ENCODE results near the gene CFAP157. TPM values are rescaled to one million over a fixed set of nuclear protein-coding genes. Genes with fewer than 3 reads are reported as not detected.

Gene CFAP157
- total RNA-seq, 2 donors from 2014 or later = not detected

DNA sequence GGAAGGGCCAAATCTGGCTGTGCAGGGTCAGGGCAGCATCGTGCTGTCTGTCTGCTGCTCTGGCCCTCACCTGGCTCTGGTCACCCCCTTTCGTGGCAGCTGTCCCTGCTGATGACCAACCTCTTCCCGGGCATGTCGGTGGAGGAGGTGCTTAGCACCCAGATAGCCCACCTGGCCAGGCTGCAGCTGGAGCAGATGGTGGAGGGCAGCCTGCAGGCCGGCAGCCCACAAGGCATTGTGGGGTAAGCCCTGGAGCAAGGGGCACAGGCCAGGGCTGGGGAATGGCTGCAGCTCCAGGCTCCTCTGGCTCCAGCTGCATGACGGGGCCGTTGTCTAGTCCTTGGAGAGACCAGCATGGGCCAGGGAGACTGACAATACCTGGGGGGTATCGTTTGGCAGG lies 20.1 kb downstream of the CFAP157 start:
- no peak overlapping the region for H3K4me3 Mint-ChIP-seq
- ATAC-seq (replicated peaks in 1 of 2) = no peak
- no peak for DNase-seq
- H3K36me3 Mint-ChIP-seq (ENCODE audit: insufficient read depth in 2 of 2) = no peaks in the 10 kb centered on the region
- H3K4me1 Mint-ChIP-seq (ENCODE audit: low read depth) = no peaks in the 10 kb centered on the region
- no peak overlapping the region for H3K27ac Mint-ChIP-seq
- no peaks in the 10 kb centered on the region for H3K9me3 Mint-ChIP-seq
- H3K27me3 Mint-ChIP-seq (ENCODE audit: low read depth) = no peaks in the 10 kb centered on the region

DNA sequence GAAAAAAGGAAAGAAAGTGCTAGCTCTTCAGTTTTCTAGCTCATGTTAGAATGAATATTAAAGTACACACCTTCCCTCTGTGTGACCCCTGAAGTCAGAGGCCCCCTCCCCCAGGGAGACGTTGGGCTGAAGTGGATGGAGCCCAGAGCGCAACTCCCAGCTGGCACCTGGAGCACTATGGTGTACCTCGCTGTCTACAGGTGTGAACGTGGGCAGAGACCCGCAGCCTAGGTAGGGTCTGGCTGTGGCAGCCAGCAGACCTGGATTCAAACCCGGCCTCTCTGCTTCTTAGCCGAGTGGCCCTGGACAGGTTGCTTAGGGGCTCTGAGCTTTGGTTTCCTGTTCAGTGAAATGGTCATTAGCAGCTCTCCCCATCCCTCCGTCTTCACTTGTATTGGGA lies 22.0 kb downstream of the CFAP157 start:
- H3K27ac Mint-ChIP-seq = no peak overlapping the region
- ATAC-seq (replicated peaks in 1 of 2) (no peak), DNase-seq (no peak)
- peaks cover 3% of the 10 kb centered on the region for H3K4me1 Mint-ChIP-seq (ENCODE audit: low read depth)
- no peaks in the 10 kb centered on the region for H3K27me3 Mint-ChIP-seq (ENCODE audit: low read depth)
- H3K4me3 Mint-ChIP-seq = no peak overlapping the region
- no peaks in the 10 kb centered on the region for H3K9me3 Mint-ChIP-seq
- no peaks in the 10 kb centered on the region for H3K36me3 Mint-ChIP-seq (ENCODE audit: insufficient read depth in 2 of 2)

DNA sequence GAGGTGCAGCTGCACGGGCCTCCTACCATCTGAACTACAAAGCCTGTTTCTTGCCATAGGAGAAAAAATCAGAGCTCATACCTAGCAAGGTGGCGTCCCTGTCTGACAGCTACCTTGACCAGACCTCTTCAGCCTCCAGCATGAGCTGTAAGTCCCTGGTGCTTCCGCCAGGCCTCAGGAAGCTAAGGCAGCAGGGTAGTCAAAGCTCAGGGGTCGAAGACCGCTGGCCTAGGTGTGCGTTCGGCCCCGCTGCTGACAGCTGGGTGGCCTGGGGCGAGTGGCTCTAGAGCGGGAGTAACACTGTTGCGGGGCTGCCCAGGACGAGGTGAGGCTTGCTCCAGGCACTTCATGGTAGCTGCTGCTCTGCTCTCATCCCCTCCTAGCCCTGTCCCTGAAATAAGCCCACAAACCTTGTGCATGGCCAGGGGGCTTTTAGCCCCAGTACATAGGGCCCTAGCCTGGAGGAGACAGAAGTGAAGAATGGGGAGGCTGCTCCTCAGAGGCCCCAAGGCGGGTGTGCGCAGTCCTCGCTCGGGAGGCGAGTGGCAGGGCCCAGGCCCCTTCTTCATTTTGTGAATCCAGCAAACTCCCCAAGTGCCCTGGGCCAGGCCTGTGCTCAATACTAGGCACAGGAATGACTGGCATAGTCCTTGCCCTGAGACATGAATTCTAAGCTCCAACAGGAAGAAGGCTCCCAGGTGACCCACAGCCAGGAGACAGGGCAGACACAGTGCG lies 22.9 kb downstream of the CFAP157 start:
- H3K27ac Mint-ChIP-seq = no peak overlapping the region
- peaks cover 10% of the 10 kb centered on the region for H3K4me1 Mint-ChIP-seq (ENCODE audit: low read depth)
- no peaks in the 10 kb centered on the region for H3K27me3 Mint-ChIP-seq (ENCODE audit: low read depth)
- no peak for ATAC-seq (replicated peaks in 1 of 2)
- H3K9me3 Mint-ChIP-seq = no peaks in the 10 kb centered on the region
- no peak for DNase-seq
- H3K4me3 Mint-ChIP-seq = no peak overlapping the region
- H3K36me3 Mint-ChIP-seq (ENCODE audit: insufficient read depth in 2 of 2) = no peaks in the 10 kb centered on the region

DNA sequence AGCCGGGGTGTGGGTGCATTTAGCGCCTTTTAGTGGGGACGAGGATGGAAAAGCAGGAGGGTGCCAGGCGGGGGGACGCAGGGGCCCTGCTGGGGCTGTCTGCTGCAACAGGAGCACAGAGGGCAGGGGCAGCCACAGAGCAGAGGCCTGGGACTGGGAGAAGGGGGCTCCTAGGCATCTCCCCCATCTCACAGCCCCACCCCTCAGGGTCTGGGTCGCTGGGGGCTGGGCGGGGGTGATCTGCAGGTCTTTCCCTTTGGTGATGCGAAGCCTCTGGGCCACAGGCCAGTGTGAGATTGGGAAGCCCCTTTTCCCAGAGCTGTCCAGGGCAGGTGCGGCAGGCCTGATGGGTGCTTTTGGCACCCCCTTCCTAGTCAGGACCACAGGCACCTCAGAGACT lies 23.5 kb downstream of the CFAP157 start:
- Mint-ChIP-seq H3K4me3 (no peak overlapping the region), H3K9me3 (no peaks in the 10 kb centered on the region), H3K4me1 (ENCODE audit: low read depth) (peaks cover 10% of the 10 kb centered on the region), H3K27me3 (ENCODE audit: low read depth) (no peaks in the 10 kb centered on the region), H3K27ac (no peak overlapping the region), H3K36me3 (ENCODE audit: insufficient read depth in 2 of 2) (no peaks in the 10 kb centered on the region)
- DNase-seq (no peak), ATAC-seq (replicated peaks in 1 of 2) (no peak)

DNA sequence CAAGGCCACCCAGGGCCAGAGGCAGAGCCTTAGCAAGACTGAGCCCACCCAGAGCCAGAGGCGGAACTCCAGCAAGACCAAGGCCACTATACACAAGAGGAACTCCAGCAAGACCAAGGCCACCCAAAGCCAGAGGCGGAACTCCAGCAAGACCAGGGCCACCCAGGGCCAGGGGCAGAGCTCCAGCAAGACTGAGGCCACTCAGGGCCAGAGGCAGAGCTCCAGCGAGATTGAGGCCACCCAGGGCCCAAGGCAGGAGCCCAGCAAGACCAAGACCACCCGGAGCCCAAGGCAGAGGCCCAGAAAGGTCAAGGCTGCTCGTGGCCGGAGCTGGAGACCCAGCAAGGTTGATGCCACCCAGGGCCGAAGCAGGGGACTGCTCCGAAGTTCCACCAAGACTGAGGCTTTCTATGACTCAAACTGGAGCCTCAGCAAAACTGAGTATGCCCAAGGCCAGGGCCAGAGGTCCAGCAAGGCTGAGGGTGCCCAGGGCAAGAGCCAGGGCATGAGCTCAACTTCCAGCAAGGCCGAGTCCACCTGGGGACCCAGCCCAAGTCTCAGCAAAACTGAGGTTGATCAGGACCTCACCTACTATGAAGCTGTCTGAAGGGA lies 24.1 kb downstream of the CFAP157 start:
- no peak overlapping the region for H3K4me3 Mint-ChIP-seq
- DNase-seq = no peak
- no peaks in the 10 kb centered on the region for H3K27me3 Mint-ChIP-seq (ENCODE audit: low read depth)
- H3K9me3 Mint-ChIP-seq = no peaks in the 10 kb centered on the region
- no peak overlapping the region for H3K27ac Mint-ChIP-seq
- H3K36me3 Mint-ChIP-seq (ENCODE audit: insufficient read depth in 2 of 2) = no peaks in the 10 kb centered on the region
- H3K4me1 Mint-ChIP-seq (ENCODE audit: low read depth) = peaks cover 10% of the 10 kb centered on the region
- ATAC-seq (replicated peaks in 1 of 2) = no peak

DNA sequence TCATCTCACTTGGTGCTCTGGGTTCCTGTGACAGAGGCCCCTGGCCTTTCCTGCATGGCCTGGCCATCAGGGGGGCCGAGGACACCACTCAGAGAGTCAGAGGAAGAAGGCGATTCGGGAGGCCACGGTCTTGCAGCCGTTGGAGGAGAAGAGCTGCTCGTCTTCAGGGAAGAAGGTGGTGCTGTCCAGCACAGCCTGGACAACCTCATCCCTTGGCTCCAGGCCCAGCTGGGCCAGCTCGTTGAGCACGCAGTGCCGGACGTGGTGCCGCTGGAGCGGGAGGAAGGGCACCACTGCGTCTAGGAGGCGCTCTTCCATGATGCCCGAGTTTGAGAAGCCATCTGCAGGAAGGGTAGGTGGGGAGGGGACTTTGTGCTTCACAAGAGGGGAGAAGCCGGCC lies 25.1 kb downstream of the CFAP157 start:
- no peak for ATAC-seq (replicated peaks in 1 of 2)
- peaks cover 10% of the 10 kb centered on the region for H3K4me1 Mint-ChIP-seq (ENCODE audit: low read depth)
- H3K36me3 Mint-ChIP-seq (ENCODE audit: insufficient read depth in 2 of 2) = no peaks in the 10 kb centered on the region
- DNase-seq = no peak
- no peak overlapping the region for H3K27ac Mint-ChIP-seq
- no peak overlapping the region for H3K4me3 Mint-ChIP-seq
- H3K27me3 Mint-ChIP-seq (ENCODE audit: low read depth) = no peaks in the 10 kb centered on the region
- H3K9me3 Mint-ChIP-seq = no peaks in the 10 kb centered on the region

DNA sequence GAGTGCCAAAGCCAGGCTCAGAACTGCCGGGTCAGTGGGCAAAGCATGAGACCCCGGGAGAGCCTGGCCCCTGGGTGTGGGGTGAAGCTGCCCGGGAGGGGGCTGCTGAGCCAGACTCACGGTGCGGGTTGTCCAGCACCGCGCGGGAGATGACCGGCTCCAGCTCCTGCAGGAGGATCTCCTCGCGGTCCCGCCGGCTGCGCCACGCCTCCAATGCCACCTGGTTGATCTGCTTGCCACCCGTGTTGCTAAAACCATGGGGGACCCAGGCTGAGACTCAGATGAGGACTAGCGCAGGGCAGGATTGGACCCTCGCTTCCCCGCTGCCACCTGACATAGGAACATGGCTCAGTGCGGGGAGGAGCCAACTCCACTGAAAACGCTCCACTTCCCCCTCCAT lies 25.7 kb downstream of the CFAP157 start:
- Mint-ChIP-seq H3K9me3 (no peaks in the 10 kb centered on the region), H3K36me3 (ENCODE audit: insufficient read depth in 2 of 2) (no peaks in the 10 kb centered on the region), H3K4me3 (no peak overlapping the region), H3K4me1 (ENCODE audit: low read depth) (peaks cover 10% of the 10 kb centered on the region), H3K27ac (peak overlapping the region; percentile 78), H3K27me3 (ENCODE audit: low read depth) (no peaks in the 10 kb centered on the region)
- DNase-seq = no peak
- ATAC-seq (replicated peaks in 1 of 2) = no peak

DNA sequence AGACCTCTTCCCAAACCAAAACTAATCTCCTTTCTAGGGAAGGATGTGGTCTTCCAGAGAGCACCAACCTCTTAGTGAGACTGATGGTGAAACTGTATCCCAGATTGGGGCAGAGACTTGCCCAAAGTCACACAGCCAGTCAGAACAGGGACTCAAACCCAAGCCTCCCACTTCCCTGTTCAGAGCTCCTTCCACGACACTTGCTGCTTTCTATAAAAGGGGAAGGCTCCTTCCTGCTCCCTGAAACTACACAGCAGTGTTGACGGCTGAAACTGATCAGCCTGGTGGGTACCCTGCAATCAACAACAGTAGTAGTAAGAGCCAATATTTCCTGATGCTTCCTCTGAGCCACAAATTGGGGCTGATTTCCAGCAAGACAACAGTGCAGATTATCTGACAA lies 26.8 kb downstream of the CFAP157 start:
- H3K9me3 Mint-ChIP-seq = no peaks in the 10 kb centered on the region
- peaks cover 0 to 3% of the 10 kb centered on the region in 2 donors for H3K36me3 Mint-ChIP-seq (ENCODE audit: insufficient read depth in 2 of 2)
- H3K27me3 Mint-ChIP-seq (ENCODE audit: low read depth) = no peaks in the 10 kb centered on the region
- ATAC-seq (replicated peaks in 1 of 2) = no peak
- peak overlapping the region; percentile 83 for H3K27ac Mint-ChIP-seq
- peaks cover 10% of the 10 kb centered on the region for H3K4me1 Mint-ChIP-seq (ENCODE audit: low read depth)
- H3K4me3 Mint-ChIP-seq = peak overlapping the region; percentile 80 to 87
- no peak for DNase-seq

DNA sequence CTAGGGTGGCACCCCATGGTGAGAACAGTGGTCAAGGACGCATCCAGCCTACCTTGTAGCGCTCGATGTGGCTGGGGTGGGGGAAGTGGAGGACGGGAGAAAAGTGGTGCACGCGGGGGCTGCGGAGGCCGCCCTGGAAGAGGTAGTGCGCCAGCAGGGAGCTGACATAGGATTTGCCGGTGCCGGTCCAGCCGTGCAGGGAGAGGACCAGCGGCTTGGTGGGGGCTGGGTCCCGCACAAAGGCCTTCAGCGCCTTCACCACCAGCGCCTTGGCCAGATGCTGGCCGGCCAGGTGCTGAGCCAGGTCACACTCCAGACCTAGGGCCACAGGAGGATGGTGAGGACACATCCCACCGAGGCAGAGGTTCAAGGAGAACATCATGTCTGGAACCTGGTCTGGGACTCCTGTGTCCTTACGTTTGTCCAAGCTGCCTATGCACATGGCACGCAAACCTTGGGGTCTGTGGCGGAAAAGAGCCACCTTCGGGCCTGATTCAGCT lies 27.5 kb downstream of the CFAP157 start:
- Mint-ChIP-seq H3K4me3 (peak overlapping the region; percentile 80 to 87), H3K27me3 (ENCODE audit: low read depth) (no peaks in the 10 kb centered on the region), H3K4me1 (ENCODE audit: low read depth) (peaks cover 10% of the 10 kb centered on the region), H3K36me3 (ENCODE audit: insufficient read depth in 2 of 2) (peaks cover 0 to 6% of the 10 kb centered on the region in 2 donors), H3K9me3 (no peaks in the 10 kb centered on the region), H3K27ac (no peak overlapping the region)
- DNase-seq = no peak
- ATAC-seq (replicated peaks in 1 of 2) = no peak

DNA sequence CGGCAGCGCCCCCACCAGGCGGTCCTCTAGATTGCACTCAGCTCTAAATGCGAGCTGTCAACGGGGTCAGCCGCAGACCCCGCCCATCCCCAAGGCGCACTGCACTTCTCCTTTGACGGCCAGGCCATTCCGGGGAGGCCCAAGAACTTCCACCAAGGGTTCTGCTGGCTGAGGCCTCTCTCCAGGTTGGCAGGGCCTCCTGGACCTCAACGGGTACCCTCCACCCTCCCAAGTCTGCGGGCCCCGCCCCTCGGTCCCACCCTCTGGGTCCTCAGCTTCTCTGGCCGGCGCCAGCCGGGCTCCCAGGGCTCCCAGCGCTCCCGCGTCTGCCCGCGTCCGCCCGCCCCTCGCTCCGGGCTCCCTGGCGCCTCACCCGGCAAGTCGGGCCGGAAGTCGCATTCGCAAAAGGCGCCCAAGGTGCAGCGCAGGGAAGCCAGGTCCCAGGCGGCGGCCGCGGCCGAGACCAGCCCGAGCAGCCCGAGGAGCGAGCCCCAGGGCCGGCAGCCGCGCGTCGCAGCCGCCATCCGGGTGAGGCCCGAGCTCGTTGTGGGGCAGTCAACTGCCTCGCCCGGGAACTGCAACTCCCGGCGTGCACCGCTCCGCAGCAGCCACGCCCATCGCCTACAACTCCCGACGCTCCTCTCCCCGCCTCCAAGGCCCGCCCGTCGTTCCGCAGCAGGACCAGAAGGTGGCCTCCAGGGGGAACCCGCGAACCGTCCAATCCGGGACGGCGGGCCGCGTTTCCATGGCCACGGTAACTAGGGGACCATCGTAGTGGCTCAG lies 28.1 kb downstream of the CFAP157 start, which contains the start of gene TOR2A:
TOR2A (minus strand) TSS at position 548 of the 783 bp plus-strand sequence; CDS start at position 524, 24 bp downstream.
- ATAC-seq (replicated peaks in 1 of 2) (peak; percentile 91 to 92), DNase-seq (peak; percentile 98 to 99)
- H3K4me1 Mint-ChIP-seq (ENCODE audit: low read depth) = peaks cover 10% of the 10 kb centered on the region
- peak within 1 kb of the TSS; percentile 80 to 87 for H3K4me3 Mint-ChIP-seq
- no peaks in the 10 kb centered on the region for H3K27me3 Mint-ChIP-seq (ENCODE audit: low read depth)
- peak within 1 kb of the TSS; percentile 80 for H3K27ac Mint-ChIP-seq
- H3K36me3 Mint-ChIP-seq (ENCODE audit: insufficient read depth in 2 of 2) = peaks cover 0 to 7% of the 10 kb centered on the region in 2 donors
- H3K9me3 Mint-ChIP-seq = no peaks in the 10 kb centered on the region

DNA sequence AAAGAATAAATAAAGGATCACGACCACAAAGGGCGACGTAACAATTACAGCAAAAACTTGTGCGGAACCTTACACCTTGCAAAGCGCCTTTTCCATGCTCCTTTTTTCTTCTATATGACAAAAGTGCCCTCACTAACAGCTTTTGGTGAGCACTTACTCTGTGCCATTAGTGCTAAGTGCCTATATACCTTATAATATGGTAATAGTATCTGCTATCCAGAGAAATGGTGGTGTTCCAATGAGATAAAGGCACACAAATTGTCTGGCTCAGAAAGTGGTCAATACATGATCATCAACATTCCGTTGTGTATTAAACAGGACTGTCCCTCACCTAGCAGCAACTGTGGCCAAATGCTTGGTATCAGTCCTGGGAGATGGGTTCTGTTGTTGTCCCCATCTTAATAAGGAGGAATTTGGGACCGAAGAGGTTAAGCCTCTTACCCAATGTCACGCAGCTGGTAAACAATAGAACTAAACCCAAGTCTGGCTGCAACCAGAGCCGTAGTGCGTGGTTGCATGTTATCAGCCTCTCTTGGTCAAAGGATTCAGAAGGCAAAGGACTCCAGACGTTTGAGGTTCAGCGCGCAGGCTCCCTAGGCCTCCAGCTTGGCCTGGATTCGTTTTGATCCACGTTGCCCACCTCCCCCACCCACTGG lies 28.9 kb downstream of the CFAP157 start:
- Mint-ChIP-seq H3K9me3 (no peaks in the 10 kb centered on the region), H3K27ac (peak overlapping the region; percentile 80), H3K27me3 (ENCODE audit: low read depth) (no peaks in the 10 kb centered on the region), H3K4me1 (ENCODE audit: low read depth) (peaks cover 10% of the 10 kb centered on the region), H3K4me3 (peak overlapping the region; percentile 80 to 87), H3K36me3 (ENCODE audit: insufficient read depth in 2 of 2) (peaks cover 0 to 7% of the 10 kb centered on the region in 2 donors)
- ATAC-seq (replicated peaks in 1 of 2) = no peak
- no peak for DNase-seq

DNA sequence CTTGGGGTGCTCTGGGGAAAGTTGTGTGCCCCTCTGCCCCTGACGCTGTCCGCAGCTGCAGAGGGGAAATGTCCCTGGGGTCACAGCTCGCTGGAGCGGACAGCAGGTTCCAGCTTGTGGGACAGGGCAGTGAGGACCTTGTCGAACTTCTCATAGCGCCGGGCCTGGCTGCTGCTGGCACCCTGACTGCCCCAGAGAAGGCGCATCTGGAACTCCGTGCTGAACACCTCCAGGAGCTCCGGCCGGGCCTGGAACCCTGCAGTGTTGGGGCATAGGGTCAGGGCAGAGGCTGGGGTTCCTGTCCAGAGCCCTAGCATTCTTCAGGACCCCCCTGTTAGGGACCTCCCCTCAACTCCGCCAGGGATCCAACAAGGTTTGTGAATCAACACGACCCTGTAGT lies 31.9 kb downstream of the CFAP157 start:
- ATAC-seq (replicated peaks in 1 of 2) (no peak), DNase-seq (no peak)
- peak overlapping the region; percentile 39 for H3K27ac Mint-ChIP-seq
- H3K4me3 Mint-ChIP-seq = no peak overlapping the region
- peaks cover 2 to 17% of the 10 kb centered on the region in 2 donors for H3K36me3 Mint-ChIP-seq (ENCODE audit: insufficient read depth in 2 of 2)
- no peaks in the 10 kb centered on the region for H3K9me3 Mint-ChIP-seq
- H3K27me3 Mint-ChIP-seq (ENCODE audit: low read depth) = no peaks in the 10 kb centered on the region
- peaks cover 8% of the 10 kb centered on the region for H3K4me1 Mint-ChIP-seq (ENCODE audit: low read depth)
